ENCODE measurements around the gene PHF21A. TPM values are rescaled to one million over a fixed set of nuclear protein-coding genes. Genes with fewer than 3 reads are reported as not detected.
A peak's percentile ranks its signal among the peaks of the same experiment; 100 is the strongest.

The PHF21A gene
- polyA plus RNA-seq, 1 donor (not counting 4 experiments of a cell fraction or from before 2014, with no cell fraction given): 16.1 TPM

- Histone ChIP-seq H3K4me2 (ENCODE audit: control insufficient read depth, extremely low read depth, insufficient read depth, low read depth, low read length) (peak overlapping the region; percentile 49), H3K36me3 (ENCODE audit: control insufficient read depth in 2 of 2, extremely low read depth in 1 of 2, insufficient read depth in 2 of 2, low read length in 2 of 2) (peaks cover 0 to 11% of the 10 kb centered on the region in 2 experiments), H4K20me1 (ENCODE audit: control insufficient read depth, extremely low read depth, insufficient read depth, low read length) (no peaks in the 10 kb centered on the region), H3K27me3 (ENCODE audit: control insufficient read depth, extremely low read depth, insufficient read depth, low read length) (no peaks in the 10 kb centered on the region), H3K9me1 (ENCODE audit: control insufficient read depth, extremely low read depth, insufficient read depth, low read length) (peaks cover 5% of the 10 kb centered on the region), H3K4me3 (ENCODE audit: control insufficient read depth in 2 of 3, extremely low read depth in 1 of 3, insufficient read depth in 2 of 3, low read depth in 1 of 3, low read length in 3 of 3) (peak overlapping the region in 2 of 3 experiments; percentile 44 to 64), H3K79me2 (ENCODE audit: control insufficient read depth, insufficient read depth, low read length) (peaks cover 10% of the 10 kb centered on the region), H3K4me1 (ENCODE audit: control insufficient read depth, extremely low read depth, insufficient read depth, low read length) (peaks cover 22% of the 10 kb centered on the region), H3K27ac (ENCODE audit: control insufficient read depth, insufficient read depth, low read length) (no peak overlapping the region), H2AFZ (ENCODE audit: control insufficient read depth, low read length) (no peak overlapping the region), H3K9me3 (ENCODE audit: control insufficient read depth, low read depth, low read length) (no peaks in the 10 kb centered on the region), H3K9ac (ENCODE audit: control insufficient read depth, extremely low read depth, insufficient read depth, low read length) (no peak overlapping the region)
- FAIRE-seq: no peak
- TF ChIP-seq CTCF (optimal IDR thresholded peaks at IDR 0.05 in 1 of 3, IDR thresholded peaks at IDR 0.05 in 1 of 3, conservative IDR thresholded peaks at IDR 0.05 in 1 of 3; ENCODE audit: extremely low read depth in 1 of 3, insufficient read depth in 2 of 3, low read length in 3 of 3) (no peak), EZH2 (IDR thresholded peaks at IDR 0.05; ENCODE audit: low read length) (no peak)
- dilution Hi-C loops (cut with MboI; ENCODE audit: extremely low pct_ligation_motif_present, low sequenced_read_pairs): no loop called here
- DNase-seq (ENCODE audit: low read depth, low spot score): no peak
These were observed 197.0 kb downstream of the PHF21A start for GRCh38 chr11:45924036-45924915.

GRCh38 chr11:45922425-45923082 is 198.7 kb downstream of the PHF21A start, which contains the start of gene LARGE2:
Gene LARGE2 (plus strand): TSS chr11:45922656. CDS start chr11:45922883, 227 bp downstream.
- Histone ChIP-seq H3K9me3 (ENCODE audit: control insufficient read depth, low read depth, low read length) (no peaks in the 10 kb centered on the region), H3K79me2 (ENCODE audit: control insufficient read depth, insufficient read depth, low read length) (peaks cover 11% of the 10 kb centered on the region), H3K4me3 (ENCODE audit: control insufficient read depth in 2 of 3, extremely low read depth in 1 of 3, insufficient read depth in 2 of 3, low read depth in 1 of 3, low read length in 3 of 3) (peak within 1 kb of the TSS; percentile 40 to 75 (median 64)), H2AFZ (ENCODE audit: control insufficient read depth, low read length) (no peak within 1 kb of the TSS), H3K9ac (ENCODE audit: control insufficient read depth, extremely low read depth, insufficient read depth, low read length) (peak within 1 kb of the TSS; percentile 66), H4K20me1 (ENCODE audit: control insufficient read depth, extremely low read depth, insufficient read depth, low read length) (no peaks in the 10 kb centered on the region), H3K36me3 (ENCODE audit: control insufficient read depth in 2 of 2, extremely low read depth in 1 of 2, insufficient read depth in 2 of 2, low read length in 2 of 2) (peaks cover 0 to 9% of the 10 kb centered on the region in 2 experiments), H3K27me3 (ENCODE audit: control insufficient read depth, extremely low read depth, insufficient read depth, low read length) (no peaks in the 10 kb centered on the region), H3K4me1 (ENCODE audit: control insufficient read depth, extremely low read depth, insufficient read depth, low read length) (peaks cover 7% of the 10 kb centered on the region), H3K9me1 (ENCODE audit: control insufficient read depth, extremely low read depth, insufficient read depth, low read length) (peaks cover 5% of the 10 kb centered on the region), H3K4me2 (ENCODE audit: control insufficient read depth, extremely low read depth, insufficient read depth, low read depth, low read length) (peak within 1 kb of the TSS; percentile 56), H3K27ac (ENCODE audit: control insufficient read depth, insufficient read depth, low read length) (peak within 1 kb of the TSS; percentile 3)
- TF ChIP-seq CTCF (optimal IDR thresholded peaks at IDR 0.05 in 1 of 3, IDR thresholded peaks at IDR 0.05 in 1 of 3, conservative IDR thresholded peaks at IDR 0.05 in 1 of 3; ENCODE audit: extremely low read depth in 1 of 3, insufficient read depth in 2 of 3, low read length in 3 of 3): no peak
- no peak for TF ChIP-seq EZH2 (IDR thresholded peaks at IDR 0.05; ENCODE audit: low read length)
- FAIRE-seq (no peak), DNase-seq (ENCODE audit: low read depth, low spot score) (no peak)
- dilution Hi-C loops (cut with MboI; ENCODE audit: extremely low pct_ligation_motif_present, low sequenced_read_pairs): no loop called here

Data from keratinocyte (primary cell).